Endodermal cell (in vitro differentiated cells): ENCODE results near the gene CEMIP2. TPM values are rescaled to one million over a fixed set of nuclear protein-coding genes. Genes with fewer than 3 reads are reported as not detected.

Source experiments
- DNase-seq: peaks from one replicate; pipeline ENCODE4 v3.0.0-alpha.2; 2017
- H3K27ac ChIP-seq: 2 replicates; pipeline ENCODE4 v1.5.1; 2013; ENCODE audit warnings: mild to moderate bottlenecking, low read depth, low read length, moderate library complexity
- H3K27me3 ChIP-seq: 2 replicates; pipeline ENCODE4 v1.6.1; 2013; ENCODE audit warnings: mild to moderate bottlenecking, low read length, moderate library complexity; ENCODE audit not compliant: insufficient read depth, control insufficient read depth, poor library complexity, severe bottlenecking
- H3K36me3 ChIP-seq: 2 replicates; pipeline ENCODE4 v1.7.0; 2013; ENCODE audit warnings: mild to moderate bottlenecking, low read length, moderate library complexity; ENCODE audit not compliant: control insufficient read depth, insufficient read depth
- H3K4me1 ChIP-seq: one replicate; pipeline ENCODE4 v1.7.0; 2013; ENCODE audit warnings: low read length; ENCODE audit not compliant: control insufficient read depth, insufficient read depth
- H3K4me3 ChIP-seq: 2 replicates; pipeline ENCODE4 v1.5.1; 2013; ENCODE audit warnings: mild to moderate bottlenecking, low read length, moderate library complexity
- H3K9ac ChIP-seq: 2 replicates; pipeline ENCODE4 v1.6.1; 2013; ENCODE audit warnings: mild to moderate bottlenecking, low read length, moderate library complexity; ENCODE audit not compliant: poor library complexity, severe bottlenecking; ENCODE audit errors: extremely low read depth
- H3K9me3 ChIP-seq: 2 replicates; pipeline ENCODE4 v1.6.1; 2013; ENCODE audit warnings: mild to moderate bottlenecking, low read length, moderate library complexity; ENCODE audit not compliant: control insufficient read depth
- H3K27ac Mint-ChIP-seq: 2 replicates; pipeline ENCODE4 v1.8.0; 2020; ENCODE audit warnings: mixed read lengths
- H3K27me3 Mint-ChIP-seq: 2 replicates; pipeline ENCODE4 v1.8.0; 2021; ENCODE audit warnings: mild to moderate bottlenecking, mixed read lengths; ENCODE audit not compliant: insufficient read depth
- H3K36me3 Mint-ChIP-seq: 2 replicates; pipeline ENCODE4 v1.8.0; 2020; ENCODE audit warnings: low read depth, mixed read lengths
- H3K4me1 Mint-ChIP-seq: 2 replicates; pipeline ENCODE4 v1.8.0; 2020; ENCODE audit warnings: mixed read lengths
- H3K4me3 Mint-ChIP-seq: 2 replicates; pipeline ENCODE4 v1.8.0; 2020; ENCODE audit warnings: mild to moderate bottlenecking, moderate library complexity, mixed read lengths
- H3K9me3 Mint-ChIP-seq: 2 replicates; pipeline ENCODE4 v1.8.0; 2020; ENCODE audit warnings: mild to moderate bottlenecking, mixed read lengths
- WGBS, 2 experiments: methylation state at CpG; one replicate each; pipeline versions ENCODE4 v1.1.5 to v1.1.7; 2013; ENCODE audit warnings: missing lambda C conversion rate in 2 of 2, mixed read lengths in 1 of 2; ENCODE audit not compliant: insufficient coverage in 1 of 2, insufficient read length in 1 of 2; 5-methylcytosine and 5-hydroxymethylcytosine counted together
- total RNA-seq, 2 donors: library from RNA; stranded (reverse); fragmentation: NEBNext Ultra II Directional in 1 of 2; extraction: Animal tissue kit (Norgen Biotek cat#: 25700) in 1 of 2; gene quantifications; 2 replicates in 1 of 2; 3 replicates in 1 of 2; pipeline ENCODE4 v1.2.1, GENCODE V29; 2021
- TF ChIP-seq, protein P1 (sequence below): fragments of 200-600 bp; sonication (generic); conservative IDR thresholded peaks from 2 replicates; pipeline ENCODE4 v1.5.0; 2021; ENCODE audit warnings: antibody characterized with exemption, mild to moderate bottlenecking

Gene CEMIP2
- total RNA-seq, 2 donors from 2014 or later, result 57.9 to 70.1 TPM

DNA sequence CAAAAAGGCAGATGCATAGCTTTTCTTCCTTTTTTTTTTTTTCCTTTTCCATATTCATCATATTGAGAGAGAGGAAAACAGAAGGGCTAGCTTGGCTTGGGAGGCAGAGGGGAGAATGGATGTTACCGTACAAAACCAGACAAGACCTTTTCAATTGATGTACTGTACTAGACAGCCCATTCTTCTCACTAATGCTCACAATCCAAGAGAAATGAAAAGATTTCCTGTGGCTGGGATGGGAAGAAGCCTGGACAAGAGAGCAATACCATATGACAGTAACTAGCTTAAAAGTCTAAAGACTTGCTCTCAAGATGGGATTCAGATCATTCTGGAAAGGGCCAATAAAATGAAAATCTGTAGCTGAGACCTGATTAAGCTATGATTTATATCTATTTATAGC is 3.4 kb downstream of the CEMIP2 start:
- DNase-seq, result no peak
- Histone ChIP-seq H3K27ac (peak overlapping the region; percentile 82), H3K4me1 (peaks cover 31% of the 10 kb centered on the region), H3K36me3 (no peaks in the 10 kb centered on the region), H3K9me3 (no peaks in the 10 kb centered on the region), H3K9ac (no peak overlapping the region), H3K27me3 (peaks cover 3% of the 10 kb centered on the region), H3K4me3 (peak overlapping the region; percentile 31)
- Mint-ChIP-seq H3K27ac (no peak overlapping the region), H3K4me3 (no peak overlapping the region), H3K27me3 (peaks cover 5% of the 10 kb centered on the region), H3K36me3 (no peaks in the 10 kb centered on the region), H3K9me3 (no peaks in the 10 kb centered on the region), H3K4me1 (peaks cover 54% of the 10 kb centered on the region)
- TF ChIP-seq, protein P1, sequence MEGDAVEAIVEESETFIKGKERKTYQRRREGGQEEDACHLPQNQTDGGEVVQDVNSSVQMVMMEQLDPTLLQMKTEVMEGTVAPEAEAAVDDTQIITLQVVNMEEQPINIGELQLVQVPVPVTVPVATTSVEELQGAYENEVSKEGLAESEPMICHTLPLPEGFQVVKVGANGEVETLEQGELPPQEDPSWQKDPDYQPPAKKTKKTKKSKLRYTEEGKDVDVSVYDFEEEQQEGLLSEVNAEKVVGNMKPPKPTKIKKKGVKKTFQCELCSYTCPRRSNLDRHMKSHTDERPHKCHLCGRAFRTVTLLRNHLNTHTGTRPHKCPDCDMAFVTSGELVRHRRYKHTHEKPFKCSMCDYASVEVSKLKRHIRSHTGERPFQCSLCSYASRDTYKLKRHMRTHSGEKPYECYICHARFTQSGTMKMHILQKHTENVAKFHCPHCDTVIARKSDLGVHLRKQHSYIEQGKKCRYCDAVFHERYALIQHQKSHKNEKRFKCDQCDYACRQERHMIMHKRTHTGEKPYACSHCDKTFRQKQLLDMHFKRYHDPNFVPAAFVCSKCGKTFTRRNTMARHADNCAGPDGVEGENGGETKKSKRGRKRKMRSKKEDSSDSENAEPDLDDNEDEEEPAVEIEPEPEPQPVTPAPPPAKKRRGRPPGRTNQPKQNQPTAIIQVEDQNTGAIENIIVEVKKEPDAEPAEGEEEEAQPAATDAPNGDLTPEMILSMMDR, result no peak
- 78% methylated on average over 1 of the region's 1 CpG; no CpG with 5 or more reads in 1 of the 2 experiments for WGBS, 2 experiments

GRCh38 chr9:71764463-71764862 is 3.9 kb downstream of the CEMIP2 start:
- Mint-ChIP-seq H3K27me3 (peaks cover under 1% of the 10 kb centered on the region), H3K36me3 (no peaks in the 10 kb centered on the region), H3K9me3 (no peaks in the 10 kb centered on the region), H3K4me1 (peaks cover 52% of the 10 kb centered on the region), H3K27ac (no peak overlapping the region), H3K4me3 (no peak overlapping the region)
- Histone ChIP-seq H3K9me3 (no peaks in the 10 kb centered on the region), H3K9ac (no peak overlapping the region), H3K4me3 (peak overlapping the region; percentile 31), H3K27ac (peak overlapping the region; percentile 82), H3K4me1 (peaks cover 31% of the 10 kb centered on the region), H3K36me3 (no peaks in the 10 kb centered on the region), H3K27me3 (no peaks in the 10 kb centered on the region)
- TF ChIP-seq, protein P1, result no peak
- DNase-seq, result no peak
- 71 to 100% methylated on average over 1 to 4 of the region's 4 CpGs for WGBS, 2 experiments

GRCh38 chr9:71763832-71764231 is 4.5 kb downstream of the CEMIP2 start:
- Mint-ChIP-seq H3K27me3 (no peaks in the 10 kb centered on the region), H3K27ac (no peak overlapping the region), H3K4me1 (peaks cover 59% of the 10 kb centered on the region), H3K9me3 (no peaks in the 10 kb centered on the region), H3K4me3 (no peak overlapping the region), H3K36me3 (no peaks in the 10 kb centered on the region)
- peak overlapping the region; percentile 17 for H3K4me3 ChIP-seq
- TF ChIP-seq, protein P1, result no peak
- peak overlapping the region; percentile 6 for H3K9ac ChIP-seq
- H3K27me3 ChIP-seq, result no peaks in the 10 kb centered on the region
- H3K27ac ChIP-seq, result peak overlapping the region; percentile 82
- peaks cover 31% of the 10 kb centered on the region for H3K4me1 ChIP-seq
- no peaks in the 10 kb centered on the region for H3K36me3 ChIP-seq
- DNase-seq, result no peak
- no peaks in the 10 kb centered on the region for H3K9me3 ChIP-seq
